Mesenchymal stem cell (in vitro differentiated cells and primary cell): Measurements from ENCODE around the gene PLPP4.

Experiments used
- DNase-seq: peaks from one replicate; pipeline ENCODE4 v3.0.0-alpha.2; 2013
- H2AFZ ChIP-seq: one replicate; pipeline ENCODE4 v1.6.1; 2013; ENCODE audit warnings: low read depth, mild to moderate bottlenecking, control low read depth, inconsistent platforms, low read length, moderate library complexity
- H2AK5ac ChIP-seq: 2 replicates; pipeline ENCODE4 v1.6.1; 2013; ENCODE audit warnings: low read length, moderate library complexity, mild to moderate bottlenecking, inconsistent platforms; ENCODE audit not compliant: severe bottlenecking
- H2BK120ac ChIP-seq: one replicate; pipeline ENCODE4 v1.6.1; 2013; ENCODE audit warnings: low read depth, mild to moderate bottlenecking, inconsistent platforms, low read length, moderate library complexity
- H2BK12ac ChIP-seq, 2 experiments: one replicate each; pipeline ENCODE4 v1.6.1; 2013; ENCODE audit warnings: inconsistent platforms in 2 of 2, low read length in 2 of 2, mild to moderate bottlenecking in 2 of 2, moderate library complexity in 2 of 2, control low read depth in 1 of 2
- H2BK15ac ChIP-seq: one replicate; pipeline ENCODE4 v1.6.1; 2013; ENCODE audit warnings: mild to moderate bottlenecking, low read depth, inconsistent platforms; ENCODE audit not compliant: poor library complexity, severe bottlenecking
- H2BK5ac ChIP-seq: 2 replicates; pipeline ENCODE4 v1.6.1; 2013; ENCODE audit warnings: low read depth, mild to moderate bottlenecking, low read length, control low read depth, inconsistent platforms; ENCODE audit not compliant: poor library complexity, severe bottlenecking
- H3K14ac ChIP-seq, 2 experiments: one replicate each; pipeline ENCODE4 v1.6.1; 2013; ENCODE audit warnings: inconsistent platforms in 2 of 2, low read length in 2 of 2, control low read depth in 1 of 2, mild to moderate bottlenecking in 1 of 2, moderate library complexity in 1 of 2
- H3K18ac ChIP-seq, 2 experiments: one replicate each; pipeline ENCODE4 v1.6.1; 2013; ENCODE audit warnings: inconsistent platforms in 2 of 2, low read length in 2 of 2, control low read depth in 1 of 2, low read depth in 1 of 2, mild to moderate bottlenecking in 1 of 2
- H3K23ac ChIP-seq, 2 experiments: one replicate each; pipeline ENCODE4 v1.6.1; 2013; ENCODE audit warnings: inconsistent platforms in 2 of 2, low read length in 2 of 2, mild to moderate bottlenecking in 2 of 2, moderate library complexity in 2 of 2, control low read depth in 1 of 2
- H3K27ac ChIP-seq: 2 replicates; pipeline ENCODE4 v1.5.1; 2013; ENCODE audit warnings: mild to moderate bottlenecking, moderate library complexity, low read length, control low read depth, inconsistent platforms; ENCODE audit not compliant: poor library complexity, severe bottlenecking
- H3K27me3 ChIP-seq, 2 experiments: 2 replicates each; pipeline versions ENCODE4 v1.6.1 to v1.7.0; 2013; ENCODE audit warnings: low read length in 2 of 2, mild to moderate bottlenecking in 2 of 2, moderate library complexity in 2 of 2, control low read depth in 1 of 2, inconsistent platforms in 1 of 2; ENCODE audit not compliant: control insufficient read depth in 1 of 2, insufficient read depth in 1 of 2
- H3K36me3 ChIP-seq, 2 experiments: 2 replicates each; pipeline versions ENCODE4 v1.6.1 to v1.7.0; 2013; ENCODE audit warnings: low read length in 2 of 2, control low read depth in 1 of 2, inconsistent platforms in 1 of 2, low read depth in 1 of 2, mild to moderate bottlenecking in 1 of 2; ENCODE audit not compliant: insufficient read depth in 2 of 2, control insufficient read depth in 1 of 2
- H3K4ac ChIP-seq, 2 experiments: one replicate each; pipeline ENCODE4 v1.6.1; 2013; ENCODE audit warnings: inconsistent platforms in 2 of 2, low read length in 2 of 2, mild to moderate bottlenecking in 2 of 2, moderate library complexity in 2 of 2, control low read depth in 1 of 2, low read depth in 1 of 2
- H3K4me1 ChIP-seq: 2 replicates; pipeline ENCODE4 v1.6.1; 2013; ENCODE audit warnings: low read depth, low read length, control low read depth; ENCODE audit not compliant: control insufficient read depth, insufficient read depth
- H3K4me2 ChIP-seq: 2 replicates; pipeline ENCODE4 v1.6.1; 2013; ENCODE audit warnings: low read length, mild to moderate bottlenecking, inconsistent platforms; ENCODE audit not compliant: poor library complexity, severe bottlenecking
- H3K4me3 ChIP-seq, 2 experiments: 2 replicates each; pipeline versions ENCODE4 v1.5.1 to v1.7.0; 2013; ENCODE audit warnings: low read length in 2 of 2, mild to moderate bottlenecking in 2 of 2, control low read depth in 1 of 2, low read depth in 1 of 2; ENCODE audit not compliant: insufficient read depth in 1 of 2
- H3K79me1 ChIP-seq: replicated peaks from 2 replicates; pipeline ENCODE4 v1.6.1; 2013; ENCODE audit warnings: mild to moderate bottlenecking, control low read depth, low read length, inconsistent platforms; ENCODE audit not compliant: poor library complexity, severe bottlenecking
- H3K9ac ChIP-seq: 2 replicates; pipeline ENCODE4 v1.7.0; 2013; ENCODE audit warnings: mild to moderate bottlenecking, low read length, moderate library complexity
- H3K9me3 ChIP-seq: 2 replicates; pipeline ENCODE4 v1.7.0; 2013; ENCODE audit warnings: mild to moderate bottlenecking, low read length; ENCODE audit not compliant: control insufficient read depth
- H4K8ac ChIP-seq: one replicate; pipeline ENCODE4 v1.6.1; 2013; ENCODE audit warnings: inconsistent platforms, mild to moderate bottlenecking, low read length, moderate library complexity
- H4K91ac ChIP-seq: one replicate; pipeline ENCODE4 v1.6.1; 2013; ENCODE audit warnings: mild to moderate bottlenecking, low read length, inconsistent platforms
- WGBS: methylation state at CpG from one replicate; pipeline ENCODE4 v1.1.7; 2013; ENCODE audit warnings: mixed read lengths; 5-methylcytosine and 5-hydroxymethylcytosine counted together

Gene PLPP4

GRCh38 chr10:120607710-120608703, 151.0 kb downstream of the PLPP4 start:
- H2BK120ac ChIP-seq: no peak overlapping the region
- no peak overlapping the region for H2AFZ ChIP-seq
- H2BK5ac ChIP-seq: no peak overlapping the region
- WGBS: 76% methylated on average over 4 of the region's 5 CpGs
- no peak overlapping the region for H3K9ac ChIP-seq
- H3K4ac ChIP-seq: no peak overlapping the region
- no peak overlapping the region for H2BK12ac ChIP-seq
- no peak overlapping the region for H3K4me3 ChIP-seq
- no peak overlapping the region for H4K91ac ChIP-seq
- H3K36me3 ChIP-seq: no peaks in the 10 kb centered on the region
- H3K79me1 ChIP-seq: no peaks in the 10 kb centered on the region
- peak; percentile 5 for DNase-seq
- H2BK15ac ChIP-seq: no peak overlapping the region
- H3K4me1 ChIP-seq: no peaks in the 10 kb centered on the region
- H3K27ac ChIP-seq: no peak overlapping the region
- H3K23ac ChIP-seq: no peak overlapping the region
- H3K4me2 ChIP-seq: no peak overlapping the region
- no peak overlapping the region for H2AK5ac ChIP-seq
- H3K18ac ChIP-seq: no peak overlapping the region
- H3K27me3 ChIP-seq: no peaks in the 10 kb centered on the region
- no peak overlapping the region for H4K8ac ChIP-seq
- H3K9me3 ChIP-seq: peaks cover 3% of the 10 kb centered on the region
- no peak overlapping the region for H3K14ac ChIP-seq

DNA sequence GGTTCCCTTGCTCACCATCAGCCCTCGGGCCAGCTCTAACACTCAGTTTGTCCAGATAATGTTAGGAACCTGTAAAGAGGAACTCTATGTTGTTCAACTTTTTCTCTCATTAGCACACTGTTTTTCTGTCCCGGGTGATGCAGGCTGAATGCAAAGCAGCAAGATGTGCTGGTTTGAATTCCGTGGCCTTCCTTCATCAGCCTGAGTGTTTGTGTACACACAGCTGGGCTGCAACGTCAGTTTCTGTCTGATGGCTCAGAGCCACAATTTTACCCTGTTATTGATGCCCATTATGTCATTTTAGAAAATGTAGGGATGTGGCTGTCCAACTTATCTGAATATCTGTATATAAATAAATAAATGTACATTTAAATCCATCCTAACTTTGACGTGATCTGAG, 152.0 kb downstream of the PLPP4 start:
- Histone ChIP-seq H3K4ac (no peak overlapping the region), H3K4me2 (no peak overlapping the region), H2BK120ac (no peak overlapping the region), H3K4me3 (no peak overlapping the region), H2AK5ac (no peak overlapping the region), H3K23ac (no peak overlapping the region), H2BK15ac (no peak overlapping the region), H2BK12ac (no peak overlapping the region), H3K14ac (no peak overlapping the region), H3K79me1 (no peaks in the 10 kb centered on the region), H3K27me3 (no peaks in the 10 kb centered on the region), H3K27ac (no peak overlapping the region), H2AFZ (no peak overlapping the region), H4K8ac (no peak overlapping the region), H3K9ac (no peak overlapping the region), H4K91ac (no peak overlapping the region), H3K9me3 (no peaks in the 10 kb centered on the region), H2BK5ac (no peak overlapping the region), H3K4me1 (no peaks in the 10 kb centered on the region), H3K18ac (no peak overlapping the region), H3K36me3 (no peaks in the 10 kb centered on the region)
- DNase-seq: no peak
- 65% methylated on average over 3 of the region's 5 CpGs for WGBS

GRCh38 chr10:120610791-120611190, 153.8 kb downstream of the PLPP4 start:
- no peaks in the 10 kb centered on the region for H3K36me3 ChIP-seq
- H2AK5ac ChIP-seq: no peak overlapping the region
- no peak overlapping the region for H3K4ac ChIP-seq
- peaks cover 10% of the 10 kb centered on the region for H3K9me3 ChIP-seq
- H2BK5ac ChIP-seq: no peak overlapping the region
- no peaks in the 10 kb centered on the region for H3K79me1 ChIP-seq
- no peaks in the 10 kb centered on the region for H3K4me1 ChIP-seq
- no peak overlapping the region for H3K23ac ChIP-seq
- H2BK12ac ChIP-seq: no peak overlapping the region
- no peak overlapping the region for H2BK15ac ChIP-seq
- no peak overlapping the region for H2AFZ ChIP-seq
- no peak overlapping the region for H4K8ac ChIP-seq
- H4K91ac ChIP-seq: no peak overlapping the region
- no peak overlapping the region for H3K14ac ChIP-seq
- H3K9ac ChIP-seq: no peak overlapping the region
- no peak for DNase-seq
- no peak overlapping the region for H3K18ac ChIP-seq
- H3K27me3 ChIP-seq: no peaks in the 10 kb centered on the region
- H2BK120ac ChIP-seq: no peak overlapping the region
- no peak overlapping the region for H3K4me3 ChIP-seq
- no peak overlapping the region for H3K4me2 ChIP-seq
- no peak overlapping the region for H3K27ac ChIP-seq

DNA sequence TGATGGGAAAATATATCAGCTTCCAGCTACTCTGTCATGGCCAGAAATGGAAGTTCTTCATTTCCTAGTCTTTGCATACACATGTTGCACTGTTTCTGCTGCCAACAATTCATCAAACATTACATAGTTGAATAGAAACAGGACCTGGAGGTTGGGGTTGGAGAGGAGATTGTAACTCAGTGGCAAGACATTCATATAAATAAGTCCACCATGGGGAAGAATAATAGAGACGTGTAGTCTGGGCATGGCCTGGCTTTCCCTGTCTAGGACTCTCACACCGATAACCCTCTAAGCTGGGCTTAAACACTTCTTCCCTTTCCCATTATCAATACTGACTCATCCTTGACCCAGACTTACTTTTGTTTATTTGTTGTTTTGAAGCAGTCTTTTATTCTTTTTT, 155.7 kb downstream of the PLPP4 start:
- no peak overlapping the region for H2AFZ ChIP-seq
- H2AK5ac ChIP-seq: no peak overlapping the region
- no peaks in the 10 kb centered on the region for H3K36me3 ChIP-seq
- no peak overlapping the region for H3K18ac ChIP-seq
- no peak overlapping the region for H4K8ac ChIP-seq
- H2BK15ac ChIP-seq: no peak overlapping the region
- H2BK12ac ChIP-seq: no peak overlapping the region
- no peak overlapping the region for H3K27ac ChIP-seq
- no peaks in the 10 kb centered on the region for H3K4me1 ChIP-seq
- no peak overlapping the region for H3K4ac ChIP-seq
- no peak overlapping the region for H3K14ac ChIP-seq
- no peak overlapping the region for H3K9ac ChIP-seq
- no peak overlapping the region for H2BK120ac ChIP-seq
- no peak overlapping the region for H3K4me3 ChIP-seq
- 71% methylated on average over 2 of the region's 2 CpGs for WGBS
- H3K79me1 ChIP-seq: no peaks in the 10 kb centered on the region
- H4K91ac ChIP-seq: no peak overlapping the region
- no peak for DNase-seq
- H3K4me2 ChIP-seq: no peak overlapping the region
- H2BK5ac ChIP-seq: no peak overlapping the region
- H3K27me3 ChIP-seq: no peaks in the 10 kb centered on the region
- H3K23ac ChIP-seq: no peak overlapping the region
- H3K9me3 ChIP-seq: peaks cover 17% of the 10 kb centered on the region
